HepG2 (cell line): ENCODE data around the gene PRR33. TPM values are rescaled to one million over a fixed set of nuclear protein-coding genes. Genes with fewer than 3 reads are reported as not detected.

Source experiments
- ATAC-seq: fragments of 200-7000 bp; cut with Tn5 transposase; 3 replicates; pipeline ENCODE4 v1.9.1; 2020; ENCODE audit warnings: mild to moderate bottlenecking, moderate library complexity
- BruUV-seq: library from RNA; stranded (reverse); fragments of 400-500 nt; replicated peaks from 2 replicates; lab custom pipeline; 2021; lab: Mats Ljungman, UMichigan
- CTCF ChIA-PET: fragments of 300-600 bp; formaldehyde crosslinking; extraction: SDS; loops from one replicate; lab custom pipeline; 2021; ENCODE audit warnings: low total read pairs, inconsistent platforms, low intra/inter-chr PET ratio; lab: Yijun Ruan, JAX
- POLR2A ChIA-PET: fragments of 350-600 bp; sonication (Branson Sonifier 250); formaldehyde crosslinking; loops from one replicate; lab custom pipeline; 2020; ENCODE audit warnings: antibody characterized with exemption, inconsistent platforms; lab: Yijun Ruan, JAX
- DNase-seq: peaks from one replicate; pipeline ENCODE4 v3.0.0-alpha.2; 2015; ENCODE audit warnings: low spot score
- FAIRE-seq: peaks from 3 replicates; lab custom pipeline; 2011; peaks lifted over from hg19 to GRCh38; lab: Jason Lieb, UNC
- H2AFZ ChIP-seq: one replicate; pipeline ENCODE4 v1.6.1; 2011; ENCODE audit warnings: low read length, inconsistent platforms
- H3K27ac ChIP-seq: fragments of 300-600 bp; 3 replicates; pipeline ENCODE4 v1.8.0; 2011; ENCODE audit warnings: mixed run types, mild to moderate bottlenecking, mixed read lengths, low read length, inconsistent platforms; ENCODE audit not compliant: insufficient read depth; ENCODE audit errors: extremely low read length
- H3K27me3 ChIP-seq, 2 experiments: fragments of 200-600 bp in 1 of 2; 2 replicates in 1 of 2; 3 replicates in 1 of 2; pipeline versions ENCODE4 v1.6.0 to v1.8.0; 2011; ENCODE audit warnings: low read length in 2 of 2, mild to moderate bottlenecking in 2 of 2, moderate library complexity in 2 of 2, inconsistent platforms in 1 of 2; ENCODE audit not compliant: insufficient read depth in 2 of 2, control insufficient read depth in 1 of 2
- H3K36me3 ChIP-seq, 2 experiments: fragments of 200-600 bp in 1 of 2; replicated peaks in 1 of 2; 2 replicates in 1 of 2; 3 replicates in 1 of 2; pipeline versions ENCODE4 v1.5.1 to v1.8.0; 2011; ENCODE audit warnings: low read length in 2 of 2, inconsistent platforms in 1 of 2; ENCODE audit not compliant: insufficient read depth in 2 of 2, control insufficient read depth in 1 of 2
- H3K4me1 ChIP-seq: 2 replicates; pipeline ENCODE4 v1.5.1; 2012; ENCODE audit warnings: low read length, inconsistent platforms; ENCODE audit not compliant: insufficient read depth
- H3K4me2 ChIP-seq: 2 replicates; pipeline ENCODE4 v1.6.0; 2011; ENCODE audit warnings: low read depth, low read length, inconsistent platforms
- H3K4me3 ChIP-seq, 3 experiments: fragments of 200-600 bp in 1 of 3; sonication (generic), shearing (Covaris generic) in 1 of 3; replicated peaks in 1 of 3; 2 replicates each; pipeline ENCODE4 v1.5.1; 2011 to 2016; ENCODE audit warnings: low read length in 3 of 3, inconsistent platforms in 2 of 3, low read depth in 2 of 3, mild to moderate bottlenecking in 2 of 3, control low read depth in 1 of 3, mixed read lengths in 1 of 3; ENCODE audit not compliant: insufficient read depth in 1 of 3
- H3K79me2 ChIP-seq: one replicate; pipeline ENCODE4 v1.6.1; 2011; ENCODE audit warnings: low read length, inconsistent platforms; ENCODE audit not compliant: insufficient read depth
- H3K9ac ChIP-seq: 2 replicates; pipeline ENCODE4 v1.6.0; 2011; ENCODE audit warnings: mild to moderate bottlenecking, low read depth, low read length, inconsistent platforms; ENCODE audit not compliant: insufficient read depth
- H3K9me3 ChIP-seq: 2 replicates; pipeline ENCODE4 v1.5.1; 2012; ENCODE audit warnings: mild to moderate bottlenecking, low read length
- H4K20me1 ChIP-seq: 2 replicates; pipeline ENCODE4 v1.6.0; 2011; ENCODE audit warnings: inconsistent platforms, mild to moderate bottlenecking, low read length, moderate library complexity; ENCODE audit not compliant: insufficient read depth
- BHLHE40 ChIP-seq: IDR thresholded peaks from 2 replicates; pipeline ENCODE4 v1.6.1; 2011; ENCODE audit warnings: low read length, improper control_type of control experiment
- ETV5 ChIP-seq: IDR thresholded peaks from 2 replicates; pipeline ENCODE4 v1.6.1; 2018; ENCODE audit warnings: missing biosample characterization, missing genetic modification reagents, inconsistent platforms, borderline replicate concordance
- FIP1L1 ChIP-seq: fragments of 200-400 bp; formaldehyde crosslinking; IDR thresholded peaks from 2 replicates; pipeline ENCODE4 v1.6.1; 2018; ENCODE audit warnings: low read depth, mild to moderate bottlenecking, low read length, moderate library complexity, borderline replicate concordance; ENCODE audit not compliant: insufficient read depth
- FOXM1 ChIP-seq: sonication (generic); formaldehyde crosslinking; IDR thresholded peaks from 2 replicates; pipeline ENCODE4 v1.5.0; 2020; ENCODE audit warnings: missing genetic modification reagents
- IKZF1 ChIP-seq: fragments of 450-650 bp; IDR thresholded peaks from 2 replicates; pipeline ENCODE4 v1.7.1; 2016
- MED8 ChIP-seq: sonication (generic); formaldehyde crosslinking; IDR thresholded peaks from 2 replicates; pipeline ENCODE4 v1.8.1; 2023; ENCODE audit warnings: mild to moderate bottlenecking, missing genetic modification reagents; ENCODE audit not compliant: insufficient replicate concordance
- MLLT10 ChIP-seq: sonication (generic); formaldehyde crosslinking; IDR thresholded peaks from 2 replicates; pipeline ENCODE4 v1.4.0; 2020; ENCODE audit warnings: missing genetic modification reagents
- PHF20 ChIP-seq: sonication (generic); formaldehyde crosslinking; IDR thresholded peaks from 2 replicates; pipeline ENCODE4 v1.5.0; 2020; ENCODE audit warnings: mild to moderate bottlenecking, missing genetic modification reagents
- SMAD3 ChIP-seq: sonication (generic); formaldehyde crosslinking; IDR thresholded peaks from 2 replicates; pipeline ENCODE4 v1.4.0; 2020; ENCODE audit warnings: missing genetic modification reagents
- SMARCE1 ChIP-seq: fragments of 450-650 bp; IDR thresholded peaks from 2 replicates; pipeline ENCODE4 v1.6.1; 2017; ENCODE audit warnings: borderline replicate concordance
- WIZ ChIP-seq: sonication (generic); formaldehyde crosslinking; IDR thresholded peaks from 2 replicates; pipeline ENCODE4 v1.5.1; 2020; ENCODE audit warnings: mild to moderate bottlenecking, missing genetic modification reagents
- ZEB1 ChIP-seq: IDR thresholded peaks from 2 replicates; pipeline ENCODE4 v1.6.1; 2012; ENCODE audit warnings: mild to moderate bottlenecking, low read depth, inconsistent platforms; ENCODE audit not compliant: insufficient replicate concordance
- ZNF274 ChIP-seq: sonication (generic); formaldehyde crosslinking; IDR thresholded peaks from 2 replicates; pipeline ENCODE4 v1.5.1; 2020; ENCODE audit warnings: mild to moderate bottlenecking, missing genetic modification reagents
- ZNF329 ChIP-seq: sonication (generic); formaldehyde crosslinking; IDR thresholded peaks from 2 replicates; pipeline ENCODE4 v1.9.0; 2021; ENCODE audit warnings: low read depth, mild to moderate bottlenecking, missing genetic modification reagents
- ZNF441 ChIP-seq: sonication (generic); formaldehyde crosslinking; IDR thresholded peaks from 2 replicates; pipeline ENCODE4 v1.7.0; 2021; ENCODE audit warnings: missing genetic modification reagents, borderline replicate concordance
- WGBS: methylation state at CpG from one replicate; pipeline ENCODE4 v1.1.6; 2017; ENCODE audit warnings: low lambda C conversion rate; 5-methylcytosine and 5-hydroxymethylcytosine counted together
- in situ Hi-C: cut with HindIII; loops from 2 replicates; pipeline ENCODE4 v1.10.0; 2017; ENCODE audit warnings: low pct_unique_long_range_greater_than_20kb; ENCODE audit not compliant: extremely low pct_ligation_motif_present
- intact Hi-C: fragments of 100-400 bp; cut with micrococcal nuclease; formaldehyde crosslinking; loops from one replicate; pipeline ENCODE4 v1.10.0; 2022; ENCODE audit not compliant: unreplicated experiment
- polyA plus RNA-seq, 8 experiments: library from polyadenylated mRNA; depleted of rRNA in 3 of 8; stranded (reverse) in 7 of 8; unstranded in 1 of 8; fragments of >200 nt; fragmentation: Illumina TruSeq in 4 of 8; extraction: Trizol in 4 of 8; gene quantifications; 2 replicates each; pipeline versions ENCODE4 v1.2.1 to v1.2.3, GENCODE V29; 2011 to 2016; ENCODE audit warnings: low read depth in 4 of 8, missing spikeins in 1 of 8, mixed read lengths in 1 of 8; ENCODE audit not compliant: insufficient read depth in 1 of 8
- total RNA-seq, 5 experiments: library from RNA; depleted of rRNA; stranded (reverse); fragments of >200 nt; fragmentation: Illumina TruSeq; extraction: Trizol; gene quantifications; 2 replicates each; pipeline ENCODE4 v1.2.3, GENCODE V29; 2016; ENCODE audit warnings: low read depth in 1 of 5
- TF ChIP-seq, protein P1 (sequence below): fragments of 450-650 bp; IDR thresholded peaks from 2 replicates; pipeline ENCODE4 v1.6.1; 2017
- TF ChIP-seq, protein P2 (sequence below): sonication (generic); formaldehyde crosslinking; IDR thresholded peaks from 2 replicates; pipeline ENCODE4 v1.4.0; 2020; ENCODE audit warnings: missing genetic modification reagents
- TF ChIP-seq, protein P3 (sequence below): sonication (generic); IDR thresholded peaks from 2 replicates; pipeline ENCODE4 v1.6.1; 2016; ENCODE audit warnings: low read depth, borderline replicate concordance

The PRR33 gene
- total and polyA plus RNA-seq, 2 of the 13 experiments (the other 11 are each of a cell fraction or from before 2014, with no cell fraction given), result not detected

DNA sequence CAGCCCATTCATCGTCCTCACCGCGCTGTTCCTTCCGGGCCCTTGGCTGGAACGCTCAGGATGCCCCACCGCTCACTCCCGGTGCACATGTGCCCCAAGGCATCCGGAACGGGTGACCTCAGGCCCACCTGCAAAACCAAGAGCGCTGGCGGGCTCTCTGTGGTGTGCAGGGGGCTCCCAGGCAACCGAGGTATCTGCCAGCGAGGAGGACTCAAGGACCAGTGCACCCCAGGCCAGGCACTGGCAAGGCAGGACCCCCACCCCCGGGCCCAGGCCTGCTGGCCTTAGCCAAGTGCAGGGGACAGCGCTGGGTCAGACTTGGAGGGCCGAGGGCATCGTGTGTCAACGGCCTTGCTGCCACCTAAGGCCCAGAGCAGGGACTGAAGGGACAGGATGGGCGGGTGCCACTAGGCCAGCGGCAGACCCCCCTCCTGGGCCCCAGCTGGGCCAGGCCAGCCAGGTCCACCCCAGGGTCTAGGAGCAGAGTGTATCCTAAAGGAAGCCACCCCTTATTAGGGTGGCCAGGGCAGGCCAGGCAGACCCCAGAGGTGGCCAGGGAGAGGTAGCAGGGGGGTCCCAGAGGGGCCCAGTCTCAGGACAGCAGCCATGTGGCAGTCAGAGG is 36.3 kb upstream of the PRR33 start (continued):
- TF ChIP-seq ZEB1, result no peak
- TF ChIP-seq IKZF1, result no peak
- no peak for TF ChIP-seq MLLT10 (CRISPR knock-in tag)
- TF ChIP-seq, protein P1, sequence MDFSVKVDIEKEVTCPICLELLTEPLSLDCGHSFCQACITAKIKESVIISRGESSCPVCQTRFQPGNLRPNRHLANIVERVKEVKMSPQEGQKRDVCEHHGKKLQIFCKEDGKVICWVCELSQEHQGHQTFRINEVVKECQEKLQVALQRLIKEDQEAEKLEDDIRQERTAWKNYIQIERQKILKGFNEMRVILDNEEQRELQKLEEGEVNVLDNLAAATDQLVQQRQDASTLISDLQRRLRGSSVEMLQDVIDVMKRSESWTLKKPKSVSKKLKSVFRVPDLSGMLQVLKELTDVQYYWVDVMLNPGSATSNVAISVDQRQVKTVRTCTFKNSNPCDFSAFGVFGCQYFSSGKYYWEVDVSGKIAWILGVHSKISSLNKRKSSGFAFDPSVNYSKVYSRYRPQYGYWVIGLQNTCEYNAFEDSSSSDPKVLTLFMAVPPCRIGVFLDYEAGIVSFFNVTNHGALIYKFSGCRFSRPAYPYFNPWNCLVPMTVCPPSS, result no peak
- TF ChIP-seq MED8 (CRISPR knock-in tag), result no peak
- no peak for TF ChIP-seq WIZ (CRISPR knock-in tag)
- no peak for TF ChIP-seq ETV5 (CRISPR knock-in tag)
- no peak for TF ChIP-seq FIP1L1
- TF ChIP-seq, protein P2, sequence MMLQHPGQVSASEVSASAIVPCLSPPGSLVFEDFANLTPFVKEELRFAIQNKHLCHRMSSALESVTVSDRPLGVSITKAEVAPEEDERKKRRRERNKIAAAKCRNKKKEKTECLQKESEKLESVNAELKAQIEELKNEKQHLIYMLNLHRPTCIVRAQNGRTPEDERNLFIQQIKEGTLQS (CRISPR knock-in tag), result no peak
- no peak for TF ChIP-seq ZNF329
- no peak for TF ChIP-seq FOXM1

DNA sequence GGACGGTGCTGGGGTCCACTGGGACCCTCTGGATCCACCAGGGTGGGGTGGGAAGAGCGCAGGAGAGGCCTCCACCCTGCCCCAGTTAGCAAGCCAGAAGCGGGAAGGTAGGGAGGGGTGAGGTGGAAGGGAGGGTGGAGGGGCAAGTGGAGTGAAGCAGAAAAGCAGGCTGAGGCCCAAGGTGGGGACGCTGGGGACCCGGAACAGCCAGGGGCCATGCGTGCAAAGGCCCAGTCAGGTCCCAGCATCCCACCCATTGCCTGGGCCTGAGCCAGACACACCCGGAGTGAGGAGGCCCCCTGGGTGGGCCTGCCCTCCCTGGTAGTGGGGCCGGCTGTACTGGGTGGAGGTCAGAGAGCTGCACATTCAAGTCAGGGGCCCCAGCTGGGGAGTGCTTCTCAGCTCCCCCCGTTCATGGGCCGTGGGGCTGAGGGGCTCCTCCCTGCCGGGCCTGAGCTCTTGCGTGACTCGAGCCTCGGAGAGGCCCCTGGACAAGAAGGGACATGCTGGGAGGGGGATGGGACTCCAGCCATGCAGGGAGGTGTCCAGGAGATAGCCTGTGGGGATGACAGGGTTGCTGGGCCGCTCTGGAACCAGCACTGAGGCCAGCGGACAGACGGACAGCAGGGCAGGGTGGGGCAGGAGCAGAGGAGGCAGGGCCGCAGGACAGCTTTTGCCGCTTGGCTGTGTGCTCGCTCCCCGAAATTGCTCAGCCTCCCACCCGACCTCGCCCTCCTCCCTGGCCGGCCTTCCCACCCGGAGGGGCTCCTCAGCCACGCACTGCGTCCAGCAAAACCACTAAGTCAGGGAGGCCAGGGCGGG is 35.5 kb upstream of the PRR33 start:
- no peak overlapping the region for H2AFZ ChIP-seq
- no peaks in the 10 kb centered on the region for H3K36me3 ChIP-seq
- ChIA-PET CTCF (no interaction called here), POLR2A (no interaction called here)
- H4K20me1 ChIP-seq, result no peaks in the 10 kb centered on the region
- intact Hi-C loops, result no loop called here
- in situ Hi-C loops, result no loop called here
- DNase-seq (no peak), FAIRE-seq (no peak), ATAC-seq (no peak)
- WGBS, result 30% methylated on average over 11 of the region's 28 CpGs
- H3K9ac ChIP-seq, result no peak overlapping the region
- BruUV-seq, result no TSS peak
- no peak overlapping the region for H3K27ac ChIP-seq
- H3K79me2 ChIP-seq, result no peaks in the 10 kb centered on the region
- no peaks in the 10 kb centered on the region for H3K9me3 ChIP-seq
- H3K4me2 ChIP-seq, result no peak overlapping the region
- no peaks in the 10 kb centered on the region for H3K4me1 ChIP-seq
- H3K27me3 ChIP-seq, result peaks cover 29 to 82% of the 10 kb centered on the region in 2 experiments
- no peak overlapping the region for H3K4me3 ChIP-seq
- no peak for TF ChIP-seq SMARCE1
- no peak for TF ChIP-seq PHF20 (CRISPR knock-in tag)
- no peak for TF ChIP-seq ZNF441
- no peak for TF ChIP-seq BHLHE40
- TF ChIP-seq ZNF274 (CRISPR knock-in tag), result no peak
- TF ChIP-seq SMAD3 (CRISPR knock-in tag), result no peak
- TF ChIP-seq, protein P3, sequence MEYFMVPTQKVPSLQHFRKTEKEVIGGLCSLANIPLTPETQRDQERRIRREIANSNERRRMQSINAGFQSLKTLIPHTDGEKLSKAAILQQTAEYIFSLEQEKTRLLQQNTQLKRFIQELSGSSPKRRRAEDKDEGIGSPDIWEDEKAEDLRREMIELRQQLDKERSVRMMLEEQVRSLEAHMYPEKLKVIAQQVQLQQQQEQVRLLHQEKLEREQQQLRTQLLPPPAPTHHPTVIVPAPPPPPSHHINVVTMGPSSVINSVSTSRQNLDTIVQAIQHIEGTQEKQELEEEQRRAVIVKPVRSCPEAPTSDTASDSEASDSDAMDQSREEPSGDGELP, result no peak
